Peyer's patch (tissue), 4 donors: ENCODE data around the gene AJUBA.

Experiments used
- CTCF ChIP-seq, 6 experiments: fragments of 450-650 bp in 4 of 6; fragments of 200-600 bp in 2 of 6; sonication (generic) in 1 of 6; IDR thresholded peaks; one replicate each; pipeline ENCODE4 v1.5.1; 2017 to 2019; ENCODE audit warnings: antibody characterized with exemption in 6 of 6, mild to moderate bottlenecking in 3 of 6, moderate library complexity in 1 of 6
- POLR2A ChIP-seq, 2 donors: fragments of 450-650 bp; IDR thresholded peaks; one replicate each; pipeline ENCODE4 v1.5.1; 2017; ENCODE audit warnings: antibody characterized with exemption in 2 of 2, mild to moderate bottlenecking in 2 of 2, moderate library complexity in 2 of 2

GRCh38 chr14:23009939-23010726 is 27.8 kb upstream of the AJUBA start, which contains the start of gene C14orf93:
- TF ChIP-seq CTCF (IDR thresholded peaks at IDR 0.05) (no peak), POLR2A (IDR thresholded peaks at IDR 0.05) (no peak)
